Spleen (tissue), 11 donors: Measurements from ENCODE around the gene STAM2. TPM values are rescaled to one million over a fixed set of nuclear protein-coding genes. Genes with fewer than 3 reads are reported as not detected.

Experiments used
- DNase-seq: peaks from one replicate; pipeline ENCODE4 v3.0.0-alpha.2; 2020
- H3K27ac ChIP-seq, 8 donors: fragments of 200-600 bp; sonication (generic) in 7 of 8; 1 replicate in 4 of 8; 2 replicates in 4 of 8; pipeline versions ENCODE4 v1.5.0 to v1.8.0; 2016 to 2021; ENCODE audit warnings: inconsistent platforms in 4 of 8, mild to moderate bottlenecking in 4 of 8, moderate library complexity in 1 of 8
- H3K27me3 ChIP-seq, 7 donors: fragments of 200-600 bp; sonication (generic) in 6 of 7; replicated peaks in 1 of 7; 1 replicate in 4 of 7; 2 replicates in 3 of 7; pipeline versions ENCODE4 v1.5.0 to v1.8.0; 2016 to 2021; ENCODE audit warnings: inconsistent platforms in 3 of 7, mild to moderate bottlenecking in 1 of 7
- H3K36me3 ChIP-seq, 6 donors: fragments of 200-600 bp; sonication (generic) in 5 of 6; 1 replicate in 4 of 6; 2 replicates in 2 of 6; pipeline versions ENCODE4 v1.5.0 to v1.8.0; 2016 to 2021; ENCODE audit warnings: inconsistent platforms in 2 of 6
- H3K4me1 ChIP-seq, 6 donors: fragments of 200-600 bp; sonication (generic) in 5 of 6; 1 replicate in 3 of 6; 2 replicates in 3 of 6; pipeline versions ENCODE4 v1.5.0 to v1.8.0; 2016 to 2021; ENCODE audit warnings: inconsistent platforms in 3 of 6
- H3K4me3 ChIP-seq, 8 donors: fragments of 200-600 bp; sonication (generic) in 7 of 8; 1 replicate in 4 of 8; 2 replicates in 4 of 8; pipeline versions ENCODE4 v1.5.0 to v1.8.0; 2016 to 2021; ENCODE audit warnings: inconsistent platforms in 4 of 8, mild to moderate bottlenecking in 4 of 8, moderate library complexity in 2 of 8
- H3K9me3 ChIP-seq, 8 donors: fragments of 200-600 bp; sonication (generic) in 7 of 8; 1 replicate in 4 of 8; 2 replicates in 4 of 8; pipeline versions ENCODE4 v1.5.0 to v1.8.0; 2016 to 2021; ENCODE audit warnings: inconsistent platforms in 4 of 8
- CTCF ChIP-seq, 11 experiments: fragments of 200-600 bp in 7 of 11; fragments of 450-650 bp in 4 of 11; sonication (generic) in 4 of 11; IDR thresholded peaks in 8 of 11; conservative IDR thresholded peaks in 3 of 11; 1 replicate in 7 of 11; 2 replicates in 4 of 11; pipeline versions ENCODE4 v1.4.0 to v1.8.0; 2016 to 2021; ENCODE audit warnings: antibody characterized with exemption in 11 of 11, inconsistent platforms in 4 of 11, mild to moderate bottlenecking in 1 of 11
- POLR2A ChIP-seq, 3 donors: fragments of 450-650 bp; IDR thresholded peaks; one replicate each; pipeline ENCODE4 v1.5.1; 2017; ENCODE audit warnings: antibody characterized with exemption in 3 of 3, mild to moderate bottlenecking in 1 of 3
- POLR2AphosphoS5 ChIP-seq, 3 donors: sonication (generic); formaldehyde crosslinking; IDR thresholded peaks; one replicate each; pipeline ENCODE4 v1.5.1; 2017; ENCODE audit warnings: antibody characterized with exemption in 3 of 3
- WGBS, 5 donors: extraction: QIAGEN DNeasy Blood & Tissue Kit in 3 of 5; methylation state at CpG; one replicate each; pipeline versions ENCODE4 v1.1.5 to v1.1.7; 2013 to 2018; 5-methylcytosine and 5-hydroxymethylcytosine counted together
- intact Hi-C: fragments of 100-400 bp; cut with DNase I; formaldehyde crosslinking; loops from one replicate; pipeline ENCODE4 v1.15.0; 2023; ENCODE audit warnings: low total_unique reads
- polyA plus RNA-seq, 3 donors: library from polyadenylated mRNA; stranded (reverse); fragments of 200-250 nt; gene quantifications; one replicate each; pipeline ENCODE4 v1.2.1, GENCODE V29; 2013
- total RNA-seq, 7 donors: library from RNA; depleted of rRNA in 3 of 7; stranded (reverse); fragments of >200 nt in 3 of 7; fragmentation: NEBNext Ultra II Directional in 4 of 7; extraction: Animal tissue kit (Norgen Biotek cat#: 25700) in 4 of 7; gene quantifications; one replicate each; pipeline versions ENCODE4 v1.1.0 to v1.2.1, GENCODE V29; 2016 to 2021
- donor health status: healthy with polysubstance abuse.
- donor health status: DM: no; HTN: no; CAD: no; lungs with moderate emphysema.
- donor health status: DM: no; HTN: no; CAD: no.
- donor health status: Bipolar disorder and iron deficiency.
- donor health status: healthy.
- donor health status: DM: no; HTN: no; CAD: no.
- donor health status: DM: yes; HTN: yes; CAD: no.

Gene STAM2
- total and polyA plus RNA-seq, 10 donors = 5.7 to 41.2 (median 31.8) TPM

- intact Hi-C loops = no loop called here
- Histone ChIP-seq H3K27ac (no peak overlapping the region), H3K4me1 (peaks cover 0 to 18% (median 2%) of the 10 kb centered on the region in 6 donors), H3K36me3 (no peaks in the 10 kb centered on the region), H3K9me3 (no peaks in the 10 kb centered on the region), H3K4me3 (no peak overlapping the region), H3K27me3 (no peaks in the 10 kb centered on the region)
- TF ChIP-seq POLR2A (IDR thresholded peaks at IDR 0.05) = no peak
- no peak for TF ChIP-seq POLR2AphosphoS5 (IDR thresholded peaks at IDR 0.05)
- no peak for TF ChIP-seq CTCF (IDR thresholded peaks at IDR 0.05 in 8 of 11, conservative IDR thresholded peaks at IDR 0.05 in 3 of 11)
- 18 to 40% (median 30%) methylated on average over 1 to 2 of the region's 2 CpGs for WGBS, 5 donors
- DNase-seq = no peak
These were observed 86.3 kb downstream of the STAM2 start for GRCh38 chr2:152089238-152089637.

- H3K36me3 ChIP-seq = no peaks in the 10 kb centered on the region
- H3K27ac ChIP-seq = no peak overlapping the region
- H3K4me1 ChIP-seq = peaks cover 0 to 18% (median 2%) of the 10 kb centered on the region in 6 donors
- WGBS, 5 donors = 69 to 95% (median 80%) methylated on average over 3 of the region's 3 CpGs
- DNase-seq = no peak
- H3K4me3 ChIP-seq = no peak overlapping the region
- intact Hi-C loops = no loop called here
- no peaks in the 10 kb centered on the region for H3K9me3 ChIP-seq
- TF ChIP-seq POLR2AphosphoS5 (IDR thresholded peaks at IDR 0.05) (no peak), POLR2A (IDR thresholded peaks at IDR 0.05) (no peak), CTCF (IDR thresholded peaks at IDR 0.05 in 8 of 11, conservative IDR thresholded peaks at IDR 0.05 in 3 of 11) (no peak)
- H3K27me3 ChIP-seq = no peaks in the 10 kb centered on the region
These were observed 87.6 kb downstream of the STAM2 start for GRCh38 chr2:152088006-152088405.

GRCh38 chr2:152086231-152086630 lies 89.3 kb downstream of the STAM2 start:
- no peak for TF ChIP-seq POLR2AphosphoS5 (IDR thresholded peaks at IDR 0.05)
- H3K27ac ChIP-seq = no peak overlapping the region
- intact Hi-C loops = no loop called here
- H3K27me3 ChIP-seq = no peaks in the 10 kb centered on the region
- H3K36me3 ChIP-seq = no peaks in the 10 kb centered on the region
- H3K4me3 ChIP-seq = no peak overlapping the region
- no peak for DNase-seq
- whole genome bisulfite sequencing, 5 donors = 87 to 96% (median 94%) methylated on average over 2 of the region's 2 CpGs
- H3K9me3 ChIP-seq = no peaks in the 10 kb centered on the region
- peaks cover 0 to 18% (median 2%) of the 10 kb centered on the region in 6 donors for H3K4me1 ChIP-seq

- Histone ChIP-seq H3K4me1 (peaks cover 0 to 9% (median 0%) of the 10 kb centered on the region in 6 donors), H3K27ac (no peak overlapping the region), H3K4me3 (no peak overlapping the region), H3K9me3 (no peaks in the 10 kb centered on the region), H3K27me3 (no peaks in the 10 kb centered on the region), H3K36me3 (no peaks in the 10 kb centered on the region)
- no peak for TF ChIP-seq CTCF (IDR thresholded peaks at IDR 0.05 in 8 of 11, conservative IDR thresholded peaks at IDR 0.05 in 3 of 11)
- TF ChIP-seq POLR2A (IDR thresholded peaks at IDR 0.05) = no peak
- TF ChIP-seq POLR2AphosphoS5 (IDR thresholded peaks at IDR 0.05) = no peak
- no peak for DNase-seq
- WGBS, 5 donors = 76 to 86% (median 82%) methylated on average over 6 of the region's 6 CpGs
- intact Hi-C loops = no loop called here
These were observed 91.5 kb downstream of the STAM2 start for GRCh38 chr2:152084076-152084475.
